Measurements from ENCODE around the gene HIGD1A.

The HIGD1A gene

DNA sequence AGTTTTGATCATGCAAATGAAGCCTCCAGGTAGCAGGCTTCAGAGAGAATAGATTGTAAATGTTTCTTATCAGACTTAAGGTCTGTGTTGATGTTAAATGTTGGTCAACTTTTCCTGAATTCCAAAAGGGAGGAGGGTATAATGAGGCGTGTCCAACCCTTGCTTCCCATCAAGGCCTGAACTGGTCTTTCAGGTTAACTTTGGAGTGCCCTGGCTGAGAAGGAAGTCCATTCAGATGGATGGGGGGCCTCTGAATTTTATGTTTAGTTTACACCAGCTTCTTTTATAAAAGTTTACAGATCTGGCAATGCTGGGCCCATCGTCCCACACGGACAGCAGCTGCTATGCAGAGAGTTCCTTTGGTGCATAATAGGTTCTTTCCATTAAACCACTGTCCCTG lies 40.2 kb downstream of the HIGD1A start:
- TF ChIP-seq ISL1 (CRISPR knock-in tag; IDR thresholded peaks at IDR 0.05): no peak
- TF ChIP-seq, protein P1, sequence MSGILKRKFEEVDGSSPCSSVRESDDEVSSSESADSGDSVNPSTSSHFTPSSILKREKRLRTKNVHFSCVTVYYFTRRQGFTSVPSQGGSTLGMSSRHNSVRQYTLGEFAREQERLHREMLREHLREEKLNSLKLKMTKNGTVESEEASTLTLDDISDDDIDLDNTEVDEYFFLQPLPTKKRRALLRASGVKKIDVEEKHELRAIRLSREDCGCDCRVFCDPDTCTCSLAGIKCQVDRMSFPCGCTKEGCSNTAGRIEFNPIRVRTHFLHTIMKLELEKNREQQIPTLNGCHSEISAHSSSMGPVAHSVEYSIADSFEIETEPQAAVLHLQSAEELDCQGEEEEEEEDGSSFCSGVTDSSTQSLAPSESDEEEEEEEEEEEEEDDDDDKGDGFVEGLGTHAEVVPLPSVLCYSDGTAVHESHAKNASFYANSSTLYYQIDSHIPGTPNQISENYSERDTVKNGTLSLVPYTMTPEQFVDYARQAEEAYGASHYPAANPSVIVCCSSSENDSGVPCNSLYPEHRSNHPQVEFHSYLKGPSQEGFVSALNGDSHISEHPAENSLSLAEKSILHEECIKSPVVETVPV (CRISPR knock-in tag; IDR thresholded peaks at IDR 0.05): no peak
- TF ChIP-seq ZFP3 (CRISPR knock-in tag; IDR thresholded peaks at IDR 0.05): no peak
- no peak for TF ChIP-seq ZFP30 (CRISPR knock-in tag; IDR thresholded peaks at IDR 0.05)
- TF ChIP-seq TCF4 (CRISPR knock-in tag; IDR thresholded peaks at IDR 0.05; ENCODE audit: borderline replicate concordance): no peak
- TF ChIP-seq, protein P2, sequence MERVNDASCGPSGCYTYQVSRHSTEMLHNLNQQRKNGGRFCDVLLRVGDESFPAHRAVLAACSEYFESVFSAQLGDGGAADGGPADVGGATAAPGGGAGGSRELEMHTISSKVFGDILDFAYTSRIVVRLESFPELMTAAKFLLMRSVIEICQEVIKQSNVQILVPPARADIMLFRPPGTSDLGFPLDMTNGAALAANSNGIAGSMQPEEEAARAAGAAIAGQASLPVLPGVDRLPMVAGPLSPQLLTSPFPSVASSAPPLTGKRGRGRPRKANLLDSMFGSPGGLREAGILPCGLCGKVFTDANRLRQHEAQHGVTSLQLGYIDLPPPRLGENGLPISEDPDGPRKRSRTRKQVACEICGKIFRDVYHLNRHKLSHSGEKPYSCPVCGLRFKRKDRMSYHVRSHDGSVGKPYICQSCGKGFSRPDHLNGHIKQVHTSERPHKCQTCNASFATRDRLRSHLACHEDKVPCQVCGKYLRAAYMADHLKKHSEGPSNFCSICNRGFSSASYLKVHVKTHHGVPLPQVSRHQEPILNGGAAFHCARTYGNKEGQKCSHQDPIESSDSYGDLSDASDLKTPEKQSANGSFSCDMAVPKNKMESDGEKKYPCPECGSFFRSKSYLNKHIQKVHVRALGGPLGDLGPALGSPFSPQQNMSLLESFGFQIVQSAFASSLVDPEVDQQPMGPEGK (CRISPR knock-in tag; IDR thresholded peaks at IDR 0.05; ENCODE audit: borderline replicate concordance): no peak
- TF ChIP-seq, protein P3, sequence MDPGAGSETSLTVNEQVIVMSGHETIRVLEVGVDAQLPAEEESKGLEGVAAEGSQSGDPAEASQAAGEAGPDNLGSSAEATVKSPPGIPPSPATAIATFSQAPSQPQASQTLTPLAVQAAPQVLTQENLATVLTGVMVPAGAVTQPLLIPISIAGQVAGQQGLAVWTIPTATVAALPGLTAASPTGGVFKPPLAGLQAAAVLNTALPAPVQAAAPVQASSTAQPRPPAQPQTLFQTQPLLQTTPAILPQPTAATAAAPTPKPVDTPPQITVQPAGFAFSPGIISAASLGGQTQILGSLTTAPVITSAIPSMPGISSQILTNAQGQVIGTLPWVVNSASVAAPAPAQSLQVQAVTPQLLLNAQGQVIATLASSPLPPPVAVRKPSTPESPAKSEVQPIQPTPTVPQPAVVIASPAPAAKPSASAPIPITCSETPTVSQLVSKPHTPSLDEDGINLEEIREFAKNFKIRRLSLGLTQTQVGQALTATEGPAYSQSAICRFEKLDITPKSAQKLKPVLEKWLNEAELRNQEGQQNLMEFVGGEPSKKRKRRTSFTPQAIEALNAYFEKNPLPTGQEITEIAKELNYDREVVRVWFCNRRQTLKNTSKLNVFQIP (CRISPR knock-in tag; IDR thresholded peaks at IDR 0.05; ENCODE audit: borderline replicate concordance, low read depth): no peak
- TF ChIP-seq ARNTL (CRISPR knock-in tag; IDR thresholded peaks at IDR 0.05; ENCODE audit: borderline replicate concordance, low read depth): no peak
- no peak for TF ChIP-seq RARB (CRISPR knock-in tag; IDR thresholded peaks at IDR 0.05)
- no peak for ATAC-seq

DNA sequence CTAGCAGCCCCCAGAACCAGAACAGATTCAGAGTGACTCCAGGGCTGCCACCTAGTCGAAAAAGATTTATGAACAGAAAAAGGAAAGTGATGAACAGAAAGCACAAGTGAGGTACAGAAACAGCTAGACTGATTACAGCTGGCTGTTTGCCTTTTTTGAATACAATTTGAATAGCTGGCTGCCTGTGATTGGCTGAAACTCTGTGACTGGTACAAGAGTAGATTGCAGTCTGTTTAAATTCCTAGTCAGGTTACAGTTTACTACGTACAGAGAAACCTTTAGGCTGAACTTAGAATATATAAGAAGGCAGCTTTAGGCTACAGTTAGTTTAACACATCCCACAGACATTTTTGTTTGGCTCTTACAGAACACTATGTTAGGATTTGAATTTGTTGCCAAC lies 41.3 kb downstream of the HIGD1A start:
- peak; percentile 75 for ATAC-seq

More for the DNA sequence above, 41.3 kb downstream of the HIGD1A start:
- no peak for TF ChIP-seq ZC3H10 (CRISPR knock-in tag; IDR thresholded peaks at IDR 0.05)
- TF ChIP-seq PPARA (CRISPR knock-in tag; IDR thresholded peaks at IDR 0.05; ENCODE audit: borderline replicate concordance): no peak
- no peak for TF ChIP-seq ISL1 (CRISPR knock-in tag; IDR thresholded peaks at IDR 0.05)
- TF ChIP-seq, protein P1 (CRISPR knock-in tag; IDR thresholded peaks at IDR 0.05): no peak
- TF ChIP-seq ESRRG (CRISPR knock-in tag; IDR thresholded peaks at IDR 0.05): no peak
- TF ChIP-seq, protein P2 (CRISPR knock-in tag; IDR thresholded peaks at IDR 0.05; ENCODE audit: borderline replicate concordance): no peak
- no peak for TF ChIP-seq GLIS3 (CRISPR knock-in tag; IDR thresholded peaks at IDR 0.05)
- TF ChIP-seq, protein P4, sequence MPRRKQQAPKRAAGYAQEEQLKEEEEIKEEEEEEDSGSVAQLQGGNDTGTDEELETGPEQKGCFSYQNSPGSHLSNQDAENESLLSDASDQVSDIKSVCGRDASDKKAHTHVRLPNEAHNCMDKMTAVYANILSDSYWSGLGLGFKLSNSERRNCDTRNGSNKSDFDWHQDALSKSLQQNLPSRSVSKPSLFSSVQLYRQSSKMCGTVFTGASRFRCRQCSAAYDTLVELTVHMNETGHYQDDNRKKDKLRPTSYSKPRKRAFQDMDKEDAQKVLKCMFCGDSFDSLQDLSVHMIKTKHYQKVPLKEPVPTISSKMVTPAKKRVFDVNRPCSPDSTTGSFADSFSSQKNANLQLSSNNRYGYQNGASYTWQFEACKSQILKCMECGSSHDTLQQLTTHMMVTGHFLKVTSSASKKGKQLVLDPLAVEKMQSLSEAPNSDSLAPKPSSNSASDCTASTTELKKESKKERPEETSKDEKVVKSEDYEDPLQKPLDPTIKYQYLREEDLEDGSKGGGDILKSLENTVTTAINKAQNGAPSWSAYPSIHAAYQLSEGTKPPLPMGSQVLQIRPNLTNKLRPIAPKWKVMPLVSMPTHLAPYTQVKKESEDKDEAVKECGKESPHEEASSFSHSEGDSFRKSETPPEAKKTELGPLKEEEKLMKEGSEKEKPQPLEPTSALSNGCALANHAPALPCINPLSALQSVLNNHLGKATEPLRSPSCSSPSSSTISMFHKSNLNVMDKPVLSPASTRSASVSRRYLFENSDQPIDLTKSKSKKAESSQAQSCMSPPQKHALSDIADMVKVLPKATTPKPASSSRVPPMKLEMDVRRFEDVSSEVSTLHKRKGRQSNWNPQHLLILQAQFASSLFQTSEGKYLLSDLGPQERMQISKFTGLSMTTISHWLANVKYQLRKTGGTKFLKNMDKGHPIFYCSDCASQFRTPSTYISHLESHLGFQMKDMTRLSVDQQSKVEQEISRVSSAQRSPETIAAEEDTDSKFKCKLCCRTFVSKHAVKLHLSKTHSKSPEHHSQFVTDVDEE (CRISPR knock-in tag; IDR thresholded peaks at IDR 0.05): no peak
- no peak for TF ChIP-seq ARNTL (CRISPR knock-in tag; IDR thresholded peaks at IDR 0.05; ENCODE audit: borderline replicate concordance, low read depth)
- TF ChIP-seq ZNF70 (CRISPR knock-in tag; IDR thresholded peaks at IDR 0.05): no peak
- TF ChIP-seq, protein P5, sequence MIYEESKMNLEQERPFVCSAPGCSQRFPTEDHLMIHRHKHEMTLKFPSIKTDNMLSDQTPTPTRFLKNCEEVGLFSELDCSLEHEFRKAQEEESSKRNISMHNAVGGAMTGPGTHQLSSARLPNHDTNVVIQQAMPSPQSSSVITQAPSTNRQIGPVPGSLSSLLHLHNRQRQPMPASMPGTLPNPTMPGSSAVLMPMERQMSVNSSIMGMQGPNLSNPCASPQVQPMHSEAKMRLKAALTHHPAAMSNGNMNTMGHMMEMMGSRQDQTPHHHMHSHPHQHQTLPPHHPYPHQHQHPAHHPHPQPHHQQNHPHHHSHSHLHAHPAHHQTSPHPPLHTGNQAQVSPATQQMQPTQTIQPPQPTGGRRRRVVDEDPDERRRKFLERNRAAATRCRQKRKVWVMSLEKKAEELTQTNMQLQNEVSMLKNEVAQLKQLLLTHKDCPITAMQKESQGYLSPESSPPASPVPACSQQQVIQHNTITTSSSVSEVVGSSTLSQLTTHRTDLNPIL (CRISPR knock-in tag; IDR thresholded peaks at IDR 0.05; ENCODE audit: low read depth): no peak
- TF ChIP-seq, protein P3 (CRISPR knock-in tag; IDR thresholded peaks at IDR 0.05; ENCODE audit: borderline replicate concordance, low read depth): no peak
- no peak for TF ChIP-seq TOX (CRISPR knock-in tag; IDR thresholded peaks at IDR 0.05; ENCODE audit: borderline replicate concordance)
- no peak for TF ChIP-seq RARB (CRISPR knock-in tag; IDR thresholded peaks at IDR 0.05)
- no peak for TF ChIP-seq OSR1 (CRISPR knock-in tag; IDR thresholded peaks at IDR 0.05)
- TF ChIP-seq TCF4 (CRISPR knock-in tag; IDR thresholded peaks at IDR 0.05; ENCODE audit: borderline replicate concordance): no peak
- TF ChIP-seq ZNF8 (CRISPR knock-in tag; IDR thresholded peaks at IDR 0.05): no peak
- TF ChIP-seq ZNF565 (CRISPR knock-in tag; conservative IDR thresholded peaks at IDR 0.05; ENCODE audit: low read depth): no peak
- TF ChIP-seq ZFP3 (CRISPR knock-in tag; IDR thresholded peaks at IDR 0.05): no peak
